Mammary epithelial cell (primary cell): ENCODE results near the gene EDC4.

ENCODE experiments used
- CTCF ChIP-seq, 2 donors: IDR thresholded peaks in 1 of 2; conservative IDR thresholded peaks in 1 of 2; 2 replicates each; pipeline ENCODE4 v1.5.1; 2011 to 2012; ENCODE audit warnings: inconsistent platforms in 2 of 2, low read length in 2 of 2, mild to moderate bottlenecking in 2 of 2, control low read depth in 1 of 2, low read depth in 1 of 2; ENCODE audit not compliant: insufficient read depth in 1 of 2; ENCODE audit errors: extremely low read depth in 1 of 2
- EZH2 ChIP-seq: IDR thresholded peaks from 2 replicates; pipeline ENCODE4 v1.6.1; 2012; ENCODE audit warnings: low read length, inconsistent platforms, borderline replicate concordance

- TF ChIP-seq CTCF (conservative IDR thresholded peaks at IDR 0.05 in 1 of 2, IDR thresholded peaks at IDR 0.05 in 1 of 2; ENCODE audit: extremely low read depth in 1 of 2, insufficient read depth in 1 of 2, low read depth in 1 of 2, low read length in 2 of 2) = no peak
- no peak for TF ChIP-seq EZH2
These were observed 7.7 kb downstream of the EDC4 start for GRCh38 chr16:67880584-67880983.
